ENCODE results near the gene RAD51AP1. TPM values are rescaled to one million over a fixed set of nuclear protein-coding genes. Genes with fewer than 3 reads are reported as not detected.

RAD51AP1 gene
- total RNA-seq, 1 donor from 2014 or later, result 31.4 TPM

GRCh38 chr12:4530160-4530559, 8.5 kb upstream of the RAD51AP1 start:
- no peak for DNase-seq
- H3K27ac Mint-ChIP-seq, result peak overlapping the region; percentile 36
- H3K4me3 Mint-ChIP-seq, result no peak overlapping the region
- peaks cover 5% of the 10 kb centered on the region for H3K4me1 Mint-ChIP-seq
- H3K9me3 Mint-ChIP-seq, result no peaks in the 10 kb centered on the region
- peaks cover 11% of the 10 kb centered on the region for H3K36me3 Mint-ChIP-seq (ENCODE audit: low read depth)
- H3K27me3 Mint-ChIP-seq, result no peaks in the 10 kb centered on the region
- intact Hi-C loops (cut with micrococcal nuclease), result no loop called here

GRCh38 chr12:4530982-4531586, 7.6 kb upstream of the RAD51AP1 start:
- intact Hi-C loops (cut with micrococcal nuclease), result no loop called here
- Mint-ChIP-seq H3K27ac (peak overlapping the region; percentile 8), H3K4me3 (no peak overlapping the region), H3K27me3 (no peaks in the 10 kb centered on the region), H3K36me3 (ENCODE audit: low read depth) (peaks cover 9% of the 10 kb centered on the region), H3K4me1 (peaks cover 5% of the 10 kb centered on the region), H3K9me3 (no peaks in the 10 kb centered on the region)
- DNase-seq, result no peak

- Mint-ChIP-seq H3K36me3 (ENCODE audit: low read depth) (peaks cover under 1% of the 10 kb centered on the region), H3K9me3 (no peaks in the 10 kb centered on the region), H3K4me1 (peaks cover 26% of the 10 kb centered on the region), H3K4me3 (no peak overlapping the region), H3K27ac (no peak overlapping the region), H3K27me3 (no peaks in the 10 kb centered on the region)
- intact Hi-C loops (cut with micrococcal nuclease), result loop anchor here (5.0 kb wide), 1 partner anchor 663 kb away; the partner anchor contains the start of gene PARP11
- DNase-seq, result no peak
Measured at GRCh38 chr12:4535092-4535491, 3.6 kb upstream of the RAD51AP1 start.

DNA sequence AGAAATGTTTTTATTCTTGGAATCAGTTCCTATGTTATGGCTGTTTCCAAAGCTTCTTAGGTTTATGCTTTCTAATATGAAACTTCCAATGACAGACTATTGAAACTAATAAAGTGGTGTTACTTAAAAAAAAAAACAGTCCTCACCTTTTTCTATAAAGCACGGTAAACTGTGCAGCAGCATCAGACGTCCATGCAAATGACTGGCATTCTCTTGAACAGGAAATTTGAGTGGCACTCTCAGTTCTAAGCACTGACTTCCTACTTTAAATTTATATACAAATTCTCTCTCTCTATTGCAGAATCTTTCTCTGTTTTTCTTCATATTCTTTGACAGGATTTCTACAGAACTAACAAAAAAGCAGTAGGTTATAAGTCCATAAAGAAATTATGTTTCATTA, 2.8 kb upstream of the RAD51AP1 start:
- intact Hi-C loops (cut with micrococcal nuclease), result loop anchor here (5.0 kb wide), 1 partner anchor 664 kb away; the partner anchor contains the start of gene PARP11
- no peaks in the 10 kb centered on the region for H3K9me3 Mint-ChIP-seq
- no peak overlapping the region for H3K27ac Mint-ChIP-seq

DNA sequence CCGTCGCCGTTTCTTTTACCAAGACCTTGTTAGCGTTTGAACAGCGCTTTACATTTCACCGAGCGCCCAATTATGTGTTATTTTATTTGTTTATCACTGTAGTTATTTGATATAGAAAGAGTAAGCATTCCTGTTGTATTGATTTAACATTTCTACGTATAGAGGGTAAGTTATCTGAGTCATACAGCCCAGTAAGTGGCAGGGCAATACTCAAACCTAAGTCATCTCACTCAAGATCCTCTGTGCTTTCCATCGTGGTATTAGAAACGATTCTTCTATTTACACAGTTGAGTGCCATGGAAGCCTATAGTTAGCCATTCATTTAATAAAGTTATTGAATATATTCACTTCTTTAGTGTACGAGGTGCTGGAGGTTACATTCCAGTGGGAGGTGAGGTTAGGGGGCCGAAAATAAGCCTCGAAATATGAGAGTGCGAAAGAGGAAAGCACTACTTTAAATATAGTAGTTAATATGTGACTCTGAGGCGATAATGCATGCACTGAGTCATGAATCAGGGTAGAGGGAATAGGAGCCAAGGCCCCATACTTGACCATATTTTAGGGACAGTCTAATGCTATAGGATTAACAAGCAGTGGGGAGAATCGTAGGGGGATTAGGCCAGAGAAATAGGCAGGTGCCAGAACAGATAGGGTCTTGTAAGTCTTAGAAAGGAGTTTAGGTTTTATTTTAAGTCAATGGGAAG, 629 bp downstream of the RAD51AP1 start:
- no peak for DNase-seq
- peak overlapping the region; percentile 93 for H3K27ac Mint-ChIP-seq
- peak overlapping the region; percentile 96 for H3K4me3 Mint-ChIP-seq
- peaks cover 29% of the 10 kb centered on the region for H3K4me1 Mint-ChIP-seq
- no peaks in the 10 kb centered on the region for H3K9me3 Mint-ChIP-seq
- no peaks in the 10 kb centered on the region for H3K27me3 Mint-ChIP-seq
- H3K36me3 Mint-ChIP-seq (ENCODE audit: low read depth), result peaks cover 12% of the 10 kb centered on the region
- intact Hi-C loops (cut with micrococcal nuclease), result loop anchor here (2.0 to 5.0 kb wide), 2 partner anchors 33 to 667 kb away; partner anchors contain the start of gene PARP11

More for the DNA sequence above, 2.8 kb upstream of the RAD51AP1 start:
- H3K27me3 Mint-ChIP-seq, result no peaks in the 10 kb centered on the region
- H3K36me3 Mint-ChIP-seq (ENCODE audit: low read depth), result no peaks in the 10 kb centered on the region
- no peak overlapping the region for H3K4me3 Mint-ChIP-seq
- DNase-seq, result no peak
- peaks cover 26% of the 10 kb centered on the region for H3K4me1 Mint-ChIP-seq

DNA sequence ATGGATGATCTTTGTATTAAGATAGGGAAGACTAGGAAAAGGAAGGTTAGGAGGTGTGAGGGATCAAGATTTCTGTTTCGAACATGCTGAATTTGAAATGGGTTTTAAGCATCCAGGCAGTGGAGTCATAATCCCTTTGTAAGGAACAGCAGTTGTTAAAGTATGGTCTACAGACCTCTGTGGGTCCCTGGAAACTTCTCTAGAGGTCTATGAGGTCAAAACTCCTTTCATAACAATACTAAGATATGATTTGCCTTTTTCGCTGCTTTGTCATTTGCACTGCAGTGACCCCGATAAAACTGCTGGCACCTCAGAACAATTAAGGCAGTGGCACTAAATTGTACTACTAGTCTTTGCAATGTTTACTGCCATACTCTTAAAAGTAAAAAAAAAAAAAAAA, 1.5 kb downstream of the RAD51AP1 start:
- Mint-ChIP-seq H3K4me3 (peak overlapping the region; percentile 96), H3K27me3 (no peaks in the 10 kb centered on the region), H3K9me3 (no peaks in the 10 kb centered on the region), H3K27ac (peak overlapping the region; percentile 93), H3K4me1 (peaks cover 29% of the 10 kb centered on the region), H3K36me3 (ENCODE audit: low read depth) (peaks cover 18% of the 10 kb centered on the region)
- no peak for DNase-seq
- intact Hi-C loops (cut with micrococcal nuclease), result no loop called here

- no peaks in the 10 kb centered on the region for H3K9me3 Mint-ChIP-seq
- no peak overlapping the region for H3K27ac Mint-ChIP-seq
- intact Hi-C loops (cut with micrococcal nuclease), result no loop called here
- H3K4me1 Mint-ChIP-seq, result peaks cover 29% of the 10 kb centered on the region
- peaks cover 19% of the 10 kb centered on the region for H3K36me3 Mint-ChIP-seq (ENCODE audit: low read depth)
- no peak overlapping the region for H3K4me3 Mint-ChIP-seq
- no peaks in the 10 kb centered on the region for H3K27me3 Mint-ChIP-seq
- no peak for DNase-seq
Measured at GRCh38 chr12:4540638-4541037, 1.9 kb downstream of the RAD51AP1 start.

DNA sequence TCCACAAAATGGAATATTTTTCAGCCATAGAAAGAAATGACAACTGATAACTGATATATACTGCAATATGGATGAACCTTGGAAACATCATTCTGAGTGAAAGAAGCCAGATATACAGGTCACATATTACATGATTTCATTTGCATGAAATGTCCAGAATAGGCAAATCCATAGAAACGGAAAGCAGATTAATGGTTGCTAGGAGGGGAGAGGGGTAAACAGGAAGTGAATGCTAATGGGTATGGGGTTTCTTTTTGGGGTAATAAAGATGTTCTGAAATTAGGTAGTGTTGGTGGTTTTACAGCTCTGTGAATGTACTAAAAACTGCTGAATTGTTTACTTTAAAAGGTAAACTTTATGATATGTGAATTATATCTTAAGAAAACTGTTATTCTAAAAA, 6.5 kb downstream of the RAD51AP1 start:
- Mint-ChIP-seq H3K4me1 (peaks cover 6% of the 10 kb centered on the region), H3K36me3 (ENCODE audit: low read depth) (peaks cover 36% of the 10 kb centered on the region), H3K27ac (no peak overlapping the region), H3K9me3 (no peaks in the 10 kb centered on the region), H3K4me3 (no peak overlapping the region), H3K27me3 (no peaks in the 10 kb centered on the region)
- intact Hi-C loops (cut with micrococcal nuclease), result no loop called here
- no peak for DNase-seq

DNA sequence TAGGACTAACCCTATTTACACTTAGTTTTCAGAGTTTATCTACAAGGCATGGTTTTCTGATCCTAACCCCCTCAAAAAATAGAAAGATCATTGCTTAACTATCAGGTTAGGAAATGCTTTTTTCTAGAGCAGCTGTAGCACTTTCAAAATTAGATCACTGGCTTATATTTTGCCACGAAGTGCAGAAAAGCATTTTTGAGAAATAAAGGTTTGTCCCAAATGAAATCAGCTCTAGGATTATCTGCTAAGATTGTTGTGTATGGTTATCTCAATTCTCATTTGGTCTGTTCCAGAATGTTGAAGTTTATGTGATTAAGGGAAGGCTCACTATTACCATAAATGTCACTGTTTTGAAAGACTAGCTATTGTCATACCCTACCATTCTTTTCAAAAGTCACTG, 13.5 kb downstream of the RAD51AP1 start:
- Mint-ChIP-seq H3K4me3 (no peak overlapping the region), H3K36me3 (ENCODE audit: low read depth) (peaks cover 37% of the 10 kb centered on the region), H3K4me1 (no peaks in the 10 kb centered on the region), H3K27me3 (no peaks in the 10 kb centered on the region), H3K27ac (no peak overlapping the region), H3K9me3 (no peaks in the 10 kb centered on the region)
- no peak for DNase-seq
- intact Hi-C loops (cut with micrococcal nuclease), result no loop called here

DNA sequence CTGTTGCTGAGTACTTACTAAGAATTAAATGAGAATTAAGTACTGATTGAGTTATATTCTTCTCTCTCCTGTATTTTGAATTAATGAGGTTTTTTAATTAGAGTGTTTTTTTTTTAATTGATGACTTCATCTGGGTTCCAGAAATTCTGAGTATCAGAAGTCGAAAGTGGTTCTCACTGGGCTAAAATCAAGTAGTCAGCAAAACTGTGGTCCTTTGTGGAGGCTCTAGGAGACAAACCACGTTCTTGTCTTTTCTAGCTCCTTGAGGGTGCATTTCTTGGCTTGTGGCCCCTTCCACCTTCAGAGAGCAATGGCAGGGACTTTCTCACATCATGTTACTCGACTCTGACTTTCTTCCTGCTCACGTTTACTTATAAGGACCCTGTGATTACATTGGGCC, 15.3 kb downstream of the RAD51AP1 start:
- Mint-ChIP-seq H3K9me3 (no peaks in the 10 kb centered on the region), H3K36me3 (ENCODE audit: low read depth) (peaks cover 31% of the 10 kb centered on the region), H3K4me3 (no peak overlapping the region), H3K27ac (no peak overlapping the region), H3K4me1 (no peaks in the 10 kb centered on the region), H3K27me3 (no peaks in the 10 kb centered on the region)
- no peak for DNase-seq
- intact Hi-C loops (cut with micrococcal nuclease), result no loop called here

GRCh38 chr12:4555804-4556203, 17.1 kb downstream of the RAD51AP1 start:
- no peak overlapping the region for H3K27ac Mint-ChIP-seq
- no peak for DNase-seq
- H3K9me3 Mint-ChIP-seq, result no peaks in the 10 kb centered on the region
- no peaks in the 10 kb centered on the region for H3K4me1 Mint-ChIP-seq
- peaks cover 25% of the 10 kb centered on the region for H3K36me3 Mint-ChIP-seq (ENCODE audit: low read depth)
- H3K4me3 Mint-ChIP-seq, result no peak overlapping the region
- intact Hi-C loops (cut with micrococcal nuclease), result no loop called here
- no peaks in the 10 kb centered on the region for H3K27me3 Mint-ChIP-seq

GRCh38 chr12:4556735-4557530, 18.2 kb downstream of the RAD51AP1 start:
- Mint-ChIP-seq H3K4me3 (no peak overlapping the region), H3K27me3 (no peaks in the 10 kb centered on the region), H3K27ac (no peak overlapping the region)

DNA sequence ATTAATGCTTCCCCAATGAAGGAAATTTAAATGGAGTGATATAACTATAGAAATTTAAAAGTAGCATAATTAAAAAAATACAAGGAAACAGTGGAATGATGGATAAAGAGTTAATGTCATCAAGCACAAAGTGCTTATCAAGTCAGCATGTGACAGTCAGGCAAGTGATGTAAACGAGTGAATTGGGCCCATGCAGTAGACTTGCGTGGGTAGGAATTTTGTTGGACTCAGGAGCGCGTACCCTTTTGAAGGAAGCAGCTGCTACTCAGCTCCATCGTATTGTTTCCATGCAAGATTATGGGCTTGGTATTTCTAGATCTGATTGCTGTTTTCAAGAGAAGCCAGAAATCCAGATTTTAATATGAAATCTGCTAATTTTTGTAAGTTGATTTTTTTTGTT, 18.9 kb downstream of the RAD51AP1 start:
- Mint-ChIP-seq H3K27ac (no peak overlapping the region), H3K4me1 (peaks cover 5% of the 10 kb centered on the region), H3K27me3 (no peaks in the 10 kb centered on the region), H3K9me3 (no peaks in the 10 kb centered on the region), H3K36me3 (ENCODE audit: low read depth) (peaks cover 27% of the 10 kb centered on the region), H3K4me3 (no peak overlapping the region)
- intact Hi-C loops (cut with micrococcal nuclease), result no loop called here
- DNase-seq, result no peak

More at GRCh38 chr12:4556735-4557530, 18.2 kb downstream of the RAD51AP1 start:
- intact Hi-C loops (cut with micrococcal nuclease), result no loop called here
- Mint-ChIP-seq H3K9me3 (no peaks in the 10 kb centered on the region), H3K4me1 (peaks cover 2% of the 10 kb centered on the region), H3K36me3 (ENCODE audit: low read depth) (peaks cover 27% of the 10 kb centered on the region)
- DNase-seq, result no peak

- peaks cover 26% of the 10 kb centered on the region for H3K36me3 Mint-ChIP-seq (ENCODE audit: low read depth)
- intact Hi-C loops (cut with micrococcal nuclease), result no loop called here
- no peaks in the 10 kb centered on the region for H3K27me3 Mint-ChIP-seq
- no peak overlapping the region for H3K4me3 Mint-ChIP-seq
- H3K4me1 Mint-ChIP-seq, result peaks cover 8% of the 10 kb centered on the region
- H3K27ac Mint-ChIP-seq, result no peak overlapping the region
- no peak for DNase-seq
- no peaks in the 10 kb centered on the region for H3K9me3 Mint-ChIP-seq
Measured at GRCh38 chr12:4558171-4558570, 19.5 kb downstream of the RAD51AP1 start.
